ENCODE measurements around the gene IFITM10. TPM values are rescaled to one million over a fixed set of nuclear protein-coding genes. Genes with fewer than 3 reads are reported as not detected.

The IFITM10 gene
- total RNA-seq, 1 experiment from 2014 or later: not detected

GRCh38 chr11:1750840-1751530 is 590 bp upstream of the IFITM10 start:
- Histone ChIP-seq H3K27me3 (replicated peaks; ENCODE audit: insufficient read depth, low read depth, low read length, poor library complexity) (peaks cover 39% of the 10 kb centered on the region), H3K27ac (ENCODE audit: low read depth, low read length, poor library complexity, severe bottlenecking) (no peak overlapping the region), H3K4me3 (ENCODE audit: low read depth, low read length, poor library complexity, severe bottlenecking) (no peak overlapping the region), H3K36me3 (ENCODE audit: insufficient read depth, low read length, poor library complexity, severe bottlenecking) (no peaks in the 10 kb centered on the region), H3K4me1 (ENCODE audit: insufficient read depth, low read length, poor library complexity, severe bottlenecking) (no peaks in the 10 kb centered on the region), H3K9me3 (ENCODE audit: low read depth, low read length, poor library complexity, severe bottlenecking) (no peaks in the 10 kb centered on the region)
- no peak for DNase-seq (ENCODE audit: low spot score)
- ChIA-PET CTCF (no interaction called here), POLR2A (ENCODE audit: low non-redundant PET) (no interaction called here)
- TF ChIP-seq, protein P1, sequence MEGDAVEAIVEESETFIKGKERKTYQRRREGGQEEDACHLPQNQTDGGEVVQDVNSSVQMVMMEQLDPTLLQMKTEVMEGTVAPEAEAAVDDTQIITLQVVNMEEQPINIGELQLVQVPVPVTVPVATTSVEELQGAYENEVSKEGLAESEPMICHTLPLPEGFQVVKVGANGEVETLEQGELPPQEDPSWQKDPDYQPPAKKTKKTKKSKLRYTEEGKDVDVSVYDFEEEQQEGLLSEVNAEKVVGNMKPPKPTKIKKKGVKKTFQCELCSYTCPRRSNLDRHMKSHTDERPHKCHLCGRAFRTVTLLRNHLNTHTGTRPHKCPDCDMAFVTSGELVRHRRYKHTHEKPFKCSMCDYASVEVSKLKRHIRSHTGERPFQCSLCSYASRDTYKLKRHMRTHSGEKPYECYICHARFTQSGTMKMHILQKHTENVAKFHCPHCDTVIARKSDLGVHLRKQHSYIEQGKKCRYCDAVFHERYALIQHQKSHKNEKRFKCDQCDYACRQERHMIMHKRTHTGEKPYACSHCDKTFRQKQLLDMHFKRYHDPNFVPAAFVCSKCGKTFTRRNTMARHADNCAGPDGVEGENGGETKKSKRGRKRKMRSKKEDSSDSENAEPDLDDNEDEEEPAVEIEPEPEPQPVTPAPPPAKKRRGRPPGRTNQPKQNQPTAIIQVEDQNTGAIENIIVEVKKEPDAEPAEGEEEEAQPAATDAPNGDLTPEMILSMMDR (conservative IDR thresholded peaks at IDR 0.05; ENCODE audit: low read depth, low read length): no peak
- no peak for TF ChIP-seq EZH2 (IDR thresholded peaks at IDR 0.05; ENCODE audit: borderline replicate concordance, low read depth, low read length, poor library complexity, severe bottlenecking)
- intact Hi-C loops (cut with micrococcal nuclease; ENCODE audit: unreplicated experiment): no loop called here
- no TSS peak for BruUV-seq (replicated peaks)

DNA sequence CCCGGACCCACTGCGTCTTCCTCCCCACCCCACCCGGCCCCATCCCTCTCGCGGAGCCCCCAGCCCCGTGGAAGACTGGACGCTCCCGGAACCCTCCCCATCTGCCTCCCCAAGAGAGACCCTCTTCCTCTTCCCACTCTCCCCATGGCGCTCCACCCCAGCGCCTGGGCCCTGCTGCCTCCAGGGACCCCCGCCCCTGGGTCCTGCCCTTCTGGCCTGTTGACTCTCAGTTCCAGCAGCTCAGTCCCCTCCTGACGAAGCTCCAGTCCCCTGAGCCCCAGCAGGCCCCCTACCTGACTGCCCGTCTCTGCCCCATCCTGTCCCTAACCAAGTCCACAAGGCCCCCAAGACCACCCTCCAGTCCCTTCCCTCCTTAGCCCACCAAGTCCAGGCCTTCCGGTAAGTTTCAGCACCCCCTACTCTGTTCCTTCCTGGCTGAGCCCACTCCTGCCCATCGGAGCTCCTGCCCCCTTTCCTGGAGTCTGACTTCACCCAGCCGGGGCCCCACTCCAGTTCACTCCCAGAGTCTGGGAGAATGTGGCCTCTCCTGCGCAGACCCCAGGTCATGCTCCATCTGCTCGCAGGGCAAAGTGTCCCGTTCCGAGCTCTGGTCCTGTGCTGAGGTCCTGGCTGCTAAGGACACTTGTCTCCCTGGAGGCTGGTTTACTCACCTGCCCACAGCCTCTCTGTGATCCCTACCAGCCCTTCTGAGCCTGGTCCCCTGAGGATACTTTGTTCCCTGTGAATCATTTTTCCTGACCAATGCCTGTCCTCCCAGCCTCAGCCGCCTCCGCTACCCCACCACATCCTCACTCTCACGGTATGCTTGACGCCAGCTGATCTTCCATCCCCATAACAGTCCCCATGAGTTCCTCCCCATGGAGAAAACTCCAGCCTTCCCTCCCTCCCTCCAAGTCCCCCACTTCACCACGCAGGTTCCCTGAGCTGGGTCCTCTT is 722 bp downstream of the IFITM10 start:
- H3K4me3 ChIP-seq (ENCODE audit: low read depth, low read length, poor library complexity, severe bottlenecking): no peak overlapping the region
- no peaks in the 10 kb centered on the region for H3K9me3 ChIP-seq (ENCODE audit: low read depth, low read length, poor library complexity, severe bottlenecking)
- no peak overlapping the region for H3K27ac ChIP-seq (ENCODE audit: low read depth, low read length, poor library complexity, severe bottlenecking)
- intact Hi-C loops (cut with micrococcal nuclease; ENCODE audit: unreplicated experiment): no loop called here
- no peaks in the 10 kb centered on the region for H3K36me3 ChIP-seq (ENCODE audit: insufficient read depth, low read length, poor library complexity, severe bottlenecking)
- peaks cover 39% of the 10 kb centered on the region for H3K27me3 ChIP-seq (replicated peaks; ENCODE audit: insufficient read depth, low read depth, low read length, poor library complexity)
- no peak for TF ChIP-seq EZH2 (IDR thresholded peaks at IDR 0.05; ENCODE audit: borderline replicate concordance, low read depth, low read length, poor library complexity, severe bottlenecking)
- TF ChIP-seq, protein P1 (conservative IDR thresholded peaks at IDR 0.05; ENCODE audit: low read depth, low read length): no peak
- BruUV-seq (replicated peaks): no TSS peak
- no peaks in the 10 kb centered on the region for H3K4me1 ChIP-seq (ENCODE audit: insufficient read depth, low read length, poor library complexity, severe bottlenecking)
- POLR2A ChIA-PET (ENCODE audit: low non-redundant PET): no interaction called here
- CTCF ChIA-PET: no interaction called here
- DNase-seq (ENCODE audit: low spot score): no peak

DNA sequence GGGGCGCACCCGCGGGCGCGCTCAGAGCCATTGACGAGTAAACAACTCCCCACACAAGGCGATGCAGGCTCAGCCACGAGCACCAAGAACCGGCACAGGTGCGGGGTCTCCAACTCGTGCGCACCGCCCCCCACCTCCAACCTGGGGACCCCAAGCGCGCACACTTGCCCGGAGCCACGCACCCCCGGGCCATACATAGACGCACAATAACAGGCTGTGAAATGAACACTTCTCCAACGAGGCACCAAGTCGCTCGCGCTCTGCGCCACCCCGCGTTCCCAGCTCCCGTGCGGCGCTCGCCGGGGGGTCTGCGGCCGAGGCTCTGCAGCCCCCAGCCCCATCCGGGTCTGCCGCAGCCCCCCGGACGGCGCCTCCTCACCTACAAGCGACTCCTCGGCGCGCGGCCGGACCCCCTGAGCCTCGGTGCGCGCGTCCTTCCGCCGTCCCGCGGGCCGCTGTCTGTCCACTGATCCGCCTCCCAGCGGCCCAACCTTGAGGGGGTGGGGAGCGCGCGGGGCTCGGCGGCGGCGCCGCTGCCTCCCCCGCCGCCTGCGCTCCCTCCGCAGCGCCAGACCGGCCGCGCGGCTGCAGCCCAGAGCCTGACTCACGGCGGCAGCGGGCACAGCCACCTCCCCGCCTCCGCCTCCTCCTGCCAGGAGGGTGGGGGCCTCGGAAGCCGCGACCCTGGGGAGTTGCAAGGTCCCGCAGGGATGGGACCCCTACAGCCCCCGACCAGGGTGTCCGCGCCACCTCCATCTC is 1.6 kb downstream of the IFITM10 start:
- no peak overlapping the region for H3K27ac ChIP-seq (ENCODE audit: low read depth, low read length, poor library complexity, severe bottlenecking)
- H3K36me3 ChIP-seq (ENCODE audit: insufficient read depth, low read length, poor library complexity, severe bottlenecking): no peaks in the 10 kb centered on the region
- POLR2A ChIA-PET (ENCODE audit: low non-redundant PET): no interaction called here
- H3K27me3 ChIP-seq (replicated peaks; ENCODE audit: insufficient read depth, low read depth, low read length, poor library complexity): peaks cover 42% of the 10 kb centered on the region
- DNase-seq (ENCODE audit: low spot score): no peak
- H3K9me3 ChIP-seq (ENCODE audit: low read depth, low read length, poor library complexity, severe bottlenecking): no peaks in the 10 kb centered on the region
- intact Hi-C loops (cut with micrococcal nuclease; ENCODE audit: unreplicated experiment): no loop called here
- no peaks in the 10 kb centered on the region for H3K4me1 ChIP-seq (ENCODE audit: insufficient read depth, low read length, poor library complexity, severe bottlenecking)
- BruUV-seq (replicated peaks): no TSS peak
- CTCF ChIA-PET: no interaction called here
- H3K4me3 ChIP-seq (ENCODE audit: low read depth, low read length, poor library complexity, severe bottlenecking): no peak overlapping the region
- TF ChIP-seq EZH2 (IDR thresholded peaks at IDR 0.05; ENCODE audit: borderline replicate concordance, low read depth, low read length, poor library complexity, severe bottlenecking): peak; percentile 74
- TF ChIP-seq, protein P1 (conservative IDR thresholded peaks at IDR 0.05; ENCODE audit: low read depth, low read length): no peak

All from A673 (cell line).